NK-92 treated with Interleukin-12 subunit alpha and Interleukin-12 subunit beta, amount 100 ng/mL, for 24 hours (cell line): ENCODE results near the gene YWHAB.
"Not testable (repeated sequence)": the region's sequence is repeated elsewhere in the genome, so short reads cannot be mapped to it uniquely, and the experiment has no call there.

Source experiments
- DNase-seq: peaks from one replicate; lab custom pipeline; 2025; lab: John Stamatoyannopoulos, UW

YWHAB gene

GRCh38 chr20:44866703-44867335, 18.7 kb upstream of the YWHAB start:
- DNase-seq: no peak

DNA sequence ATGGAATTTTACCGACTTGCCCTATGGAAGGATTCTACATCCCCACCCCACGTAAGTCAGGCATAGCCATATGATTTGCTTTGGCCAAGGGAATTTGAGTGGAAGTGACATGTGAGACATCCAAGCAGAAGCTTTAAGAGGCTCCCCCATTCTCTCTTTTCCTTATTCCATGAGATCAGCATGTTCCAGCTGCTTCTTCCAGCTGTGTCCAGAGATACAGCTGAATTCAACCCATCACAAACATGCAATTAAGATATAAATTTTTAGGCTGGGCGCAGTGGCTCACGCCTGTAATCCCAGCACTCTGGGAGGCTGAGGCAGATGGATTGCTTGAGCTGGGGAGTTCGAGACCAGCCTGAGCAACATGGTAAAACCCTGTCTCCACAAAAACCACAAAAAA, 16.0 kb upstream of the YWHAB start:
- no peak for DNase-seq

DNA sequence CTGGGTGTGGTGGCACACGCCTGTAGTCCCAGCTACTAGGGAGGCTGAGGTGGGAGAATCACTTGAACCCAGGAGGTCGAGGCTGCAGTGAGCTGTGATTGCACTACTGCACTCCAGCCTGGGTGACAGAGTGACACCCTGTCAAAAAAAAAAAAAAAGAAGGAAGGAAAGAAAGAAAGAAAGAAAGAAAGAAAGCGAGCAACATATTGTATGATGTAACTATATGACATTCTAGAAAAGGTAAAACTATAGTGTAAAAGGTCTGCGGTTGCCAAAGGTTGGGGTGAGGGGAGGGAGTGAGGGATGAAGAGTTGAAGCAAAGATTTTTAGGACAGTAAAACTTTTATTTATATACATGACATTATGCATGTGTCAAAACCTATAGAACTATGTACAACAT, 3.1 kb upstream of the YWHAB start:
- DNase-seq: not testable (repeated sequence)

DNA sequence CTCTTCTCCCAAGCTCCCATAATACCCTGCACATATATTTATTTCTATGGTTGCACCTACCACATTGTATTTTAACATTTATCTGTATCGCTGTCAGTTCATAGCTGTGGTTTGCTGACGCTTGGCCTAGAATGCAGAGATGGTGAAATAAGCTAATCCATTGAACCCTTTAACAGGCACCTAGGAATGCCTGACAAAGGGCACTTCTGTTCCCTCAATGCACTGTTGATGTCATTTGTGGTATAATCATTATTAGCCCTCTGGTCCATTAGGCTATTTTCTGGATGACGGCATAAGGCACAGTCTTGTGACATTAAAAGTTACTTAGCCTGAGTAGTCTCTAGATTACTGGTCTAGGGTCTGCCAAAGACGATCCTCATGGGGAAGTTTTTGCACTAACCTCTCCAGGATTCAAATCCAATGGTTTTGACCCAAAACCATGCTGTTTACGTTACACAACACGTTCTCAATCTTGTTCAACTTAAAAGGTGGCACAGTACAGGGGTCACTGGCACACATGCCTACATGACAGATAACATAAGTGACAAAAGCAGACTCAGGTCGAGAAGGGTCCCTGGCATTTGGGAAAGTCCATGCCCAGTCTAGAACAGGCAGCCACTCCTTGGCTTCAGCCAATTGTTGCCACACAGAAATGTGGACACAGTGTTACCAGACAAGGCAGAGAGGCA, 2.1 kb upstream of the YWHAB start:
- DNase-seq: no peak

- no peak for DNase-seq
Measured at GRCh38 chr20:44884907-44885391, 556 bp upstream of the YWHAB start.

- no peak for DNase-seq
Measured at GRCh38 chr20:44886266-44886651, 754 bp downstream of the YWHAB start.

- no peak for DNase-seq
Measured at GRCh38 chr20:44886828-44887227, 1.3 kb downstream of the YWHAB start.

DNA sequence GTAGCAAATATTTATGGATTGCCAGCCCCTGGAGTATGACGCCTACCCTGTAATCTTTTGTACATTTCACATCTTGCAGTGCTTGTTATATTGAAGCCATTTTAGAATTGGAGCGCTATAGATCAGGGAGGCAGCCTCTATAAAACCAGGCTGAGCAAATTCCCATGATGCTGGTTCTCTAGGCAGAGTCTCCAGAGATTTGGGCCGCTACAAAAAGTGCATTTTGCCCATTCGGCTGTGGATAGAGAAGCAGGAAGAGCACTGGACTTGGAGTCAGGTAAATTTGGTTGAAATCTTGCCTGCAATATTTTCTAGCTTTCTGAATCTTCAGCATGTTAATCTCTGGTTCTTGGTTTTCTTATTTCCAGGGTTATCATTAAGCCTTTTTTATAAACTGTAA, 2.0 kb downstream of the YWHAB start:
- DNase-seq: no peak

DNA sequence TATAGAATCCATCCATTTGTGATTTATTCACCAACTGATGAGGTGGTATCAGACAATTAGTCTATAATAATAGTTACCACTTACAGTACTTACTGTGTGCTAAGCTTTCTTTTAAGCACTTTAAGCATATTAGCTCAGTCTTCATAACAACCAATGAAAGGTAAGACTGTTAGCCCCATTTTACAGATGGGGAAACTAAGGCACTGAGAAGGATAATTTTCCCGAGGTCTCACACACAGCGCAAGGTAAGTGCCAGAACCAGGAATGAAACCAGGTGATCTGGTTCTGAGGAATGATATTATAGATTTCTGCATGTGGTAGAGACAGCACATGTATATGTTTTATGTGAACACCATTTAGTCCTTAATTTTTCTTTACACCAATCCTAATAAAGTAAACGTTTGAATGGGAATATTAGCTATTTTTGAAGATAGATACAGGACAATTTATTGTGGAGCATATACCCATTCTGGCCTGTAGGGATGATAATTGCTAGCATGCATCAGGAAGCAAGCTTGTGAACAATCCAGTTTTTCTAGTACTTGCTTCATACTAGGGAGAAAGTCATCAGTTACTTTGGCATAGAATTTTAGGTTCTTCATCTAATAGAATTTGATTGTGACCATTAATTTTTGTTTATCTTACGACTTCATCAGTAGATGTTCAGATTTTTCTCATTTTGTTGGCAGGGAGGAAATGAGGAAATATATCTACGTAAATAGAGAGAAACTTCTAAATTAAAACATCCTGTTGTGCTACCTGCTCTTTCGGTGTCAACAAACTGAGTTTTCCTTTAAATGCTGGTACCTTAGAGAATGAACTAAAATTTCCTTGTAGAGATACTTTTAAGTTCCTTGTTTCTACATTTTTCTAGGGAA, 3.0 kb downstream of the YWHAB start:
- no peak for DNase-seq

DNA sequence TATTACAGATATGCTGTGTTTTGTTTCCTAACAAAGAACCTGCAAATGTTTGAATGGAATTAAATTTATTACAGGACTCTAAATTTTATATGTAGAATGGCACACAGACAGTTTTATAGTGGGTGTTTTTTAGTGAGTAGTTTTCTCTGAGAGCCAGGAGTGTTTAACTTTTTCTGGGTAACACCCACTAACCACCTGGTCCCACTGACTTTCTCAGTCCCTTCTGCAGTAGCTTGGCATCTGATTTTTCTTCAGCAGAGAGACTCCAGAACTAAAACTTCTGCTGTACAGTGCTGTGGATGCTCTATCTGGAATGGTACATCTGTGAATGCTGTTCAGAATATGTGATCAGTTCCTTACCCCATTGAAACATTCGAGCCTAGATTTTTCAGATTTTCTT, 6.3 kb downstream of the YWHAB start:
- no peak for DNase-seq

DNA sequence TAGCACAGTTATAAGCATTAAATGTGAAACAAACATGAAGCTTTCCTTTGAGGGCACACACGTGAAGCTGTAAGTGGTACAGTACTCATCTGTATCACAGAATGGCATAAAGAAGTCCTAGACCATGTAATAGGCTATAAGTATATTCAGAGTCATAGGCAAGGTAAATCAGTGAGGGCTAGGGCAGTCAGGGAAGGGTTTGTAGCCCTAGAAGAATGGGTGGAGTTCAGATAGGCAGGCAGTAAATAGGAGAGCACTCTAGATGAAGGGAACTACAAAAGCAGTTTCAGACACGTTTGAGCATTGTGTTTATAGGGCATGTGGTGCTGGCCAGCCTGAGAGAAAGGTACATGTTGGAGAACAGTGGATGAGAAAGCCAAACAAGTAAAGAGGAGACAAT, 9.5 kb downstream of the YWHAB start:
- no peak for DNase-seq

DNA sequence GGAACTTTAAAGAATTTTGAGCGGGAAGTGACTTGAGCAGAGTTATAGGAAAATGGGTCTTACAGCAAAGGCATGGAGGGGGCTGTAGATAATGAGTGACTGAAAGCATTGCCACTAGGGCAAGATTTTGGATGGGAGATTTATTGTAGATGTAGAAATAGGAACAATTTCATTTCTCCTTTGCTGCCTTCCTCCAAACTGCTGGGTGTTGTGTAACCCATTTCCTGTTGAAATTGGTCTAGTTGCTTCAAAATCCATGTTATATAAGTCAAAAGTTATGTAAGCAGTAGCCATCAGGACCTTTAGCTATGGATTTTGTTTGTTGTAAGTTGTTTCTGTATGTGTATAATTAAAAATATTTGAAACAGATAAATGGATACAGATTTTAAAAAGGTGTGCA, 11.1 kb downstream of the YWHAB start:
- no peak for DNase-seq

DNA sequence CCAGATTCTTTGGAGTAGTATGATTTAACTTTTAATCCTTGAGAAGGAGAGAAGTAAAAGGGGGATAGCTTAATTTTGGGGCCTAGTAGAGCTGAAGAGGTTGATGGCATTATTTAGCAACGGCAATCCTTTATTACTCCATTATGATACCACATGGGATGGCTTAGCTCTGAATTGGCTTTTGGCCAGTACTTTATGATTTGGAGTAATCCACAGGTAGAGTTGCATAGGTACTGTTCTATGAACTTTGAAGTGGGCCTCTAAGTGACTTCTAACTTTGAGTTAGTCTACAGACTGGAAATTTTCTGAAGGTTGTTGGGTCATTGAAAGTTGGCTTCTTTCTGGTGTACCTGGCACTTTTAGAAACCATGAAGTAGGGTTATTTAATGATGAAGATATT, 11.6 kb downstream of the YWHAB start:
- no peak for DNase-seq

DNA sequence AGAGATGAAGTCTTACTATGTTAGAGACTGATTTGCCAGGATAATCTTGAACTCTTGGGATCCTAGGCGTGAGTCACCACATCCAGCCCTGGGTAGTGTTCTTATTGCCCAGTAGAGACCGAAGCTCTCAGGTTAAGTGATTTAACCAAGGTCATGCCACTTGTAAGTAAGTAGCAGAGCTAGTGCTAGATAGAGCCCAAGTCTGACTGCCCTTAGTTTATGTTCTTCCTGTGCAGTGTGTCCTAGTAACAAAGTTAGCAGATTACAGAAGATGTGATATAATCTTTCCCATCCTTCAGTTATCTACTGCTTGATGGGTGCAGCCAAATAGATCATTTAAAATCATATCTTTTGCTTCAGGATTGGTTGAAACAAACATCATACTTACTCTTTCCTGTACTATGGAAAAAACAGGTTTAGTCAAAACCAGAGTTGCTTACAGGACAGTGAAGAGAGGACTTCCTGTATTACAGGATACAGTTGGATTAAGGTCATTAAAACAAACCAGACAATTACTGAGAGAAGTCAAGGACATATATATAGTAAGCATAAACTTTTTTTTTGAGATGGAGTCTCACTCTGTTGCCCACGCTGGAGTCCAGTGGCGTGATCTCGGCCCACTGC, 14.8 kb downstream of the YWHAB start:
- no peak for DNase-seq

DNA sequence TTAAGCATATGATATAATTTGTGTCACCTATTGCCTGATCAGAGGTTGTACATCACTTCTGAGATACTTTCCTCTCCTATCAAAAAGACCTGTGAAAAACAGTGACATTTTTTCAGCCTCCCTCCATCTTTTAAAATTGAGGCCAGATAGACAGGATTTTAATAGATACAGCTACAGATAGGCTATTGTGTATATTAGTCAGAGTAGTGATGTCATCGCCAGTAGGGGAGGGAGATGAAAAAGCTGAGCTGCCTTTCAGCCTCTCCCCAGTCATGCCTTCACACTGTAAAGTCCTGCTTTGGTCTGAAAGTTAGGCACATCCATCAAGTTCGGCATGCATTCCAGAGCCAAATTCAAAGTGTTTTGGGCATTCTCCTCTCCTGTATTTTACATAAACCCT, 16.5 kb downstream of the YWHAB start:
- no peak for DNase-seq

DNA sequence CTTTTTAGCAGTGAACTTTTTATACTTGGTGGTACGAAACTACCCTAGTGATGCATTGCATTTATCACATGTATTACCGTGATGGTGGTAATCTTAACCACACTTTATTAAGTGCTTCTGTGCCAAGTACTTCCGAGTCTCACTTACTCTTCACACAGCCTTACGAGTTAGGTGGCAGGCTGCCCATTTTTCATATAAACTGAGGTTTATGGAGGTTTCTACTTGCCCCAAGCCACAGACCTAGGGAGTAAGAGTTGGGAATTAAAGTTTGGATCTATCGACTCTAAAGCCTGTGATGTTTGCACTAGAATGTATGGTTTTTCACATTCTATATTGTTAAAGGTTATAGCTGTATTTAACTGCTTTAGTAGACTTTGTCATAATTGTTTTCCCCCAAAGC, 18.9 kb downstream of the YWHAB start:
- DNase-seq: no peak

DNA sequence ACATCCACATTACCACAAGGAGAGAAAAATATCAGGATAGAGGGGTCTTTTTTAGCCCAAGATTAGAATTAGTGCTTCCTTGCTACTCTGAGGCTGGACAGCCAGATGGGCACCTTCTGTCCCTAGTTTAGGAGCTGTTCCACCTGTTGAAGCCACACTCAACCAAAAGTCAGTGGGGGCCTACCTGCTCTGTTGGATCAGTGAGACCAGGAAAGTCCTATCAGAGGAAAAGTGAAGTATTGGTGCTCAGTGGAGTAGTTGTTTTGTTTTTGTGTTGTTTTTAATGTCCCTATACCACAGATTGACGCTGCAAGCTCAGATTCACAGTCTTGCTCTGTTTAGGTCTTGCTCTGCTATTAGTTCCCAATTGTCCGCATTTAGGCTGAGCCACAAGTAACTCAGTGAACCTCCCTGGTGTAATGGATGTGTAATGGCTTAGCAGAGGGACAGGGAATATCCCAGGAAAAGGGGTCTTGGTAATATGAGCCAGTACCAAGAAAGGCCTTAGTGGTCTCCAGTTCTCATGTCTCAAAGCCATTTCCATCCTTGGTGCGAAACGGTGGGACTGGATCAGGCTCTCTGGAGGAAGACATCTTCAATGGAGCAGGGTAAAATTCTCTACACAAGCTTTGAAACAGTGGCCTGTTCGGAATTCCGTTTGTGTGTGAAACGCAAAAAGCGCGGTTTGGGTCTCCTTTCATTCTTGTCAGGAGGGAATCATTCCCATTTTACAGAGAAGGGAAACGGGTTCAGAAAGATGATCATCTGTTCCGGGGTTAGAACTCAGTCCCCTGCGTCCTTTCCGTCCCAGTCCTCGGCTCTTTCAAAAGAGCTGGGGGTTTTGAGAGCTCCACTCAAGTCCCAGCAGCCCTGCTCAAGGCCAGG, 23.7 kb downstream of the YWHAB start:
- no peak for DNase-seq

- DNase-seq: peak; percentile 65
Measured at GRCh38 chr20:44909872-44910689, 24.6 kb downstream of the YWHAB start, which contains the start of gene PABPC1L. TSS of gene PABPC1L (plus strand) at chr20:44910060. CDS start at chr20:44910144, 84 bp downstream.

DNA sequence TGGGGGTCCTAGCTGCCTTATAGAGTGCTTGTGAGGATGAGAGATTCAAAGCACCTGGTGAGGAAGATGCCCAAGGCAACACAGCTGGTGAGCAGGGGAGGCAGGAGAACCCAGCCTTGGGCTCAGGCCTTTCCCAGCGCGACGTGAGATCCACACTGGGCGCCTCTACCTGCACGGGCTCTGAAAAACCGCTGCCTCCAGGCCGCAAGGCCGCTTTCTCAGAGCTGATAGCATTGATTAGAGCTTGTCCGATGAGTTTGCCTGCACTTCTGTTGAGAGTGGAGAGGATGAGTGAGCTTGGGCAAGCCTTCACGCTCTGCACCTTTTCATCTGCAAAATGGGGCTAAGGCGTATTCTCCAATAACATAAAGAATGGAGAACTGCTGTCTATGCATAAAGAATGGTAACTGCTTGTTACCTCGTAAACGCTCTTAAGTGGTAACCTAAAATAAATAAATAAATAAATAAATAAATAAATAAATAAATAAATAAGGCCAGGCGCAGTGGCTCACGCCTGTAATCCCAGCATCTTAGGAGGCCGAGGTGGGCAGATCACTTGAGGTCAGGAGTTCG, 25.3 kb downstream of the YWHAB start:
- no peak for DNase-seq

- peak; percentile 35 for DNase-seq
Measured at GRCh38 chr20:44911264-44911921, 25.9 kb downstream of the YWHAB start.
